LHCN-M2 (cell line): Measurements from ENCODE around the gene FOLH1. TPM values are rescaled to one million over a fixed set of nuclear protein-coding genes. Genes with fewer than 3 reads are reported as not detected.
"Not testable (repeated sequence)": the region's sequence is repeated elsewhere in the genome, so short reads cannot be mapped to it uniquely, and the experiment has no call there.

Source experiments
- DNase-seq: peaks from one replicate; pipeline ENCODE4 v3.0.0-alpha.2; 2012; ENCODE audit warnings: low read depth
- polyA plus RNA-seq: library from polyadenylated mRNA; unstranded; fragments of >200 nt; gene quantifications from one replicate; pipeline ENCODE4 v1.2.1, GENCODE V29; 2012; ENCODE audit warnings: missing spikeins
- total RNA-seq: library from RNA; depleted of rRNA; stranded (reverse); fragments of >200 nt; gene quantifications from 2 replicates; pipeline ENCODE4 v1.2.3, GENCODE V29; 2014; rRNA removed

FOLH1 gene
- total RNA-seq, result not detected in 2 replicates
- polyA plus RNA-seq, result not detected

DNA sequence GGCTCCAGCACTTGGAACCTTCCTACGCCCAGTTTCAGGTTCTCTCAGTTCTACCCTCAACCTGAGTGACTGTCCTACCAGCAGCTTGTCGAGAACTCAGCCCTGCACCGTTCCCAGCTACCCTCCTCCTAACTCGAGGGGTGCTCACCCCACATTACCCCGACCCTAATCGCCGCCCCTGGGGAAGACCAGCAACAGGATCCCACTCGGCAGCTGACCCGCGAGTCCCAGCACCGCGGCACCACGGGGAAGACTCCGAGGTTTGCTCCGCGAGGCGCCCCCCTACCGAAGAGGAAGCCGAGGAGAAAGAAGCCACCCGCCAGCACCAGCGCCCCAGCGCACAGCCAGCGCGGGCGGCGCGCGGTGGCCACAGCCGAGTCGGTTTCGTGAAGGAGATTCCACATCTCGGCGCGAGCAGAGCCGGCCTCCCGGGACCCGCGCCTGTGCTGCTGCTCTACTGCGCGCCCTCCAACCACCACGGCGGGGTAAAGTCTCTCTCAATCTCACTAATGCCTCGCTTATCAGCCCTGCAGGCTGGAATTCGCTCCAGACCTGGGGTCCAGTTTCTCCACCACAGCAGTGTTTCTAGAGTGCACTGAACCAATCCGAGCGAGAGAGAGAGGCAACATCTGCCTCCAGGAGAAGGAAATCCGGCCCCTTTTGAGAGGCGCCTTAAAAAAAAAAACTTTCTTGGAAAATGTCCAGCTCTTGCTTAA, at the start of gene FOLH1:
Gene FOLH1 (minus strand): TSS at position 597 of the 716 bp plus-strand sequence. CDS start 193 bp downstream, at position 404.
- no peak for DNase-seq

- DNase-seq, result not testable (repeated sequence)
Measured at GRCh38 chr11:49255148-49255547, 46.7 kb upstream of the FOLH1 start.

DNA sequence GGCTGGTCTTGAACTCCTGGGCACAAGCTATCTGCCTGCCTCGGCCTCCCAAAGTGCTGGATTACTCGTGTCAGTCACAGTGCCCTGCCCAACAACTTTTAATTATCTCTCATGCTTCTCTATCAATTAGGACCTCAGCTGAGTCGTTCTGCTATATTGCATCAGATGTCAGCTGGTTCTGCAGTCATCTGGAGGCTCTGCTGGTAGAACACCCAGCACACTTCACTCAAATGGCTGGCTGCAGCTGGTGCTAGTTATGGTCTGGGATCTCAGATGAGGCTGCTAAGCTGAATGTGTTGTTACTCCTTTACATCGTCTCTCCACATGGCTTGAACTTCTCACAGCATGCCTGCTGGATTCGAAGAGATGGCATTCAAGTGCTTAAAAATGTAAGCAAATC, 42.8 kb upstream of the FOLH1 start:
- not testable (repeated sequence) for DNase-seq

DNA sequence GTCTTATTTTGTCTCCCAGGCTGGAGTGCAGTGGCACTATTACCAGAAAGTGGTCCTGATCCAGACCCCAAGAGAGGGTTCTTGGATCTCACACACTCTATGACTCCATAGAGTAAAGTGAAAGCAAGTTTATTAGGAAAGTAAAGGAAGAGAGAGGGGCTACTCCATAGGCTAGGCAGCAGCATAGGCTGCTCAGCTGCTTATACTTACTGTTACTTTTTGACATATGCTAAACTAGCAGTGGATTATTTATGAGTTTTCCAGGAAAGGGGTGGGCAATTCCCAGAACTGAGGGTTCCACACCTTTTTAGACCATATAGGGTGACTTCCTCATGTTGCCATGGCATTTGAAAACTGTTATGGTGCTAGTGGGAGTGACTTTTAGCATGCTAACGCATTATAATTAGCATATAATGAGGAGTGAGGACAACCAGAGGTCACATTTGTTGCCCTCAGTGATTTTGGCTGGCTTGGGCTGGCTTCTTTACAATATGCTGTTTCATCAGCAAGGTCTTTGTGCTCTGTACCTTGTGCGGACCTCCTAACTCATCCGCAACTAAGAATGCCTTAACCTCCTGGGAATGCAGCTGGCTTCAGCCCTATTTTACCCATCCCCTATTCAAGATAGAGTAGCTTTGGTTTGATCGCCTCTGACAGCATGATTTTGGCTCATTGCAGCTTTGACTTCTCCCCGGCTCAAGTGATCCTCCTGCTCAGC, 42.2 kb upstream of the FOLH1 start:
- DNase-seq, result not testable (repeated sequence)

- not testable (repeated sequence) for DNase-seq
Measured at GRCh38 chr11:49249363-49249762, 41.0 kb upstream of the FOLH1 start.

DNA sequence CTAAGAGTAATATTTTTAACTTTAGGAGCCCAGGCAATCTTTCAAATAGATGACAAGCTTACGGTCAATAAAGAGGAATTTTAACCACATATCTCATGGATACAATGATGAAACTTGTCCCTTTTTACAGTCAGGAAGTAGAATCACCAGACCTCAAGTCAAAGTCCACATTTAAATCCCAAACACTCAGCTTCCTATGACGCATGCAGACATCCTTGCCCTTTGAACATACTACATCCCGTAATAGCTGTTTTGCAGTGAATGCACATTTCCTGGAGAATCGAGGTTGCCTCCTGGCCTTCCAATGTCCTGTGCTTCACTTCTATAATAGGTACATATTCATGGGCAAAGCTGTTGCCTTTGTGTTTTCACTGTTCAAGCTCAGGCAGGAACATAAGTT, 25.3 kb upstream of the FOLH1 start:
- DNase-seq, result not testable (repeated sequence)

DNA sequence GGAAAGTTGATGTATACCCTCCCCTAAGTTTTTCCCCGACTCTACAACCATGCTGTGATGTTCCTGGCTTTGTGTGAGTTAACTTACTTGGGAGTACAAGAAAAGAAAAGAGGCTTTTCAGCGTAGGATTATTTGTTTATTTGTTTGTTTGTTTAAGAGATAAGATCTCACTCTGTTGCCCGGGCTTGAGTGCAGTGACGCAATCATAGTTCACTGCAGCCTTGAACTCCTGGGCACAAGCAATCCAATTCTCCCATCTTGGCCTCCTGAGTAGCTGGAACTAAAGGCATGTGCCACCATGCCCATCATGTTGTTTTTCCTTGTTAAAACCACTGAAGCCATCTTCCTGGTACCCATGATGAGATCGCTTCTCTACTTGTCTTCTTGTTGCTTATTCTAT, 24.6 kb upstream of the FOLH1 start:
- not testable (repeated sequence) for DNase-seq

- not testable (repeated sequence) for DNase-seq
Measured at GRCh38 chr11:49231725-49232124, 23.3 kb upstream of the FOLH1 start.

DNA sequence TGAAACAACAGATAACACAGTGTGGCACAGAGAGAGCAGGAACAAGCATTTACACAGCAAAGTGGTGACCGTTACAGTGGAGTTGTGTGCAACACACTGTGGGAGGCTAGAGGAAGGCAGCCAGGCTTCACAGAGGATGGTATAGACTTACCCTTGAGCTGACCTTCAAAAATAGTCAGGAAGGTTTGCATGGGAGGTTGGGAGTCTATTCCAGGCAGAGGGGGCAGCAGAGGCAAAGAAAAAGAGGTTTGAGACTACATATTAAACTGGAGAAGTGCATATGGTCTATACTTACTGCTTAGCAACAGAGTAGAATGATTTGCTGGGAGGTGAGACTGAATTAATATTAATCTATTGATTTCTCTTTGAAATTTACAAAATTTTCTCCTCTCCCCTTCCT, 22.1 kb upstream of the FOLH1 start:
- not testable (repeated sequence) for DNase-seq

GRCh38 chr11:49230001-49230400, 21.6 kb upstream of the FOLH1 start:
- not testable (repeated sequence) for DNase-seq

DNA sequence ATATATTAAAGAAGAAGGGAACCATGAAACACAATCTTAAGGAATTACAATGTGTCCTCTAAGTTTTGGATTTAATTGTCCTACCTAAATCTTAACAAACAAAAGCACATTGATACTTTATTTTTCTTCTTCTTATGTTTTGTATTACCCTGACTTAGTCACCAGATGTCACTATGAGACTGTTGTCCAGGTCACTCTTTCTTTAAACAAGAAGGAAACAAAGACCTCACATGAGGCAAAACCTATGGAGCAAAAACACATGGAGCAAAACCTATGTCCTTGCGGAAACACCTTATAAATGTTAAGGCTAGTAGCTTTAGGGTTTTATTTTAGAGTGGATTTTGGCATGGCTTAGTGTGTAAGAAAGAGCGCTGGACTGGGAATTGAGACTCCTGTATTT, 20.7 kb upstream of the FOLH1 start:
- not testable (repeated sequence) for DNase-seq

GRCh38 chr11:49225255-49225785, 16.9 kb upstream of the FOLH1 start:
- DNase-seq, result not testable (repeated sequence)

DNA sequence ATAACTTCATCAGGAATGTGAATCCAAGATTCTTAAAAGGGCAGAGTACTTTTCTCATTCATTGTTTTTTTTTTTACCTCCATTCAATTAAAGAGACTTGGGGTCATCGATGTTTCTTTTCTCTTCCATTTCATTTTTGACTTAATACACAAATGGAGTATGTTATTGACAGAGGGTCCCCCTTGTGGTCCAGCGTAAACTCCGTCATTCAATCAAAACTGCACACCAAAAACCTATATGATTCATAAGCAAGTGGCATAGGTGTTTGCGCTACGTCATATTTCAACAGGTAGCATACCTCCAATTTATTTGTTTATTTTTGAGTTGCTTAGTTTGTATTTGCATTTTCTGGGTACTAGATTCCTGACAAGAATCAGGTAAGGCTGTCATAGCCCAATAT, 12.7 kb upstream of the FOLH1 start:
- no peak for DNase-seq

GRCh38 chr11:49213026-49213560, 4.7 kb upstream of the FOLH1 start:
- DNase-seq, result no peak

GRCh38 chr11:49206999-49207398, 1.4 kb downstream of the FOLH1 start:
- DNase-seq, result not testable (repeated sequence)

GRCh38 chr11:49202287-49202976, 6.0 kb downstream of the FOLH1 start:
- no peak for DNase-seq

- DNase-seq, result not testable (repeated sequence)
Measured at GRCh38 chr11:49196775-49197174, 11.6 kb downstream of the FOLH1 start.

- not testable (repeated sequence) for DNase-seq
Measured at GRCh38 chr11:49196002-49196401, 12.4 kb downstream of the FOLH1 start.

DNA sequence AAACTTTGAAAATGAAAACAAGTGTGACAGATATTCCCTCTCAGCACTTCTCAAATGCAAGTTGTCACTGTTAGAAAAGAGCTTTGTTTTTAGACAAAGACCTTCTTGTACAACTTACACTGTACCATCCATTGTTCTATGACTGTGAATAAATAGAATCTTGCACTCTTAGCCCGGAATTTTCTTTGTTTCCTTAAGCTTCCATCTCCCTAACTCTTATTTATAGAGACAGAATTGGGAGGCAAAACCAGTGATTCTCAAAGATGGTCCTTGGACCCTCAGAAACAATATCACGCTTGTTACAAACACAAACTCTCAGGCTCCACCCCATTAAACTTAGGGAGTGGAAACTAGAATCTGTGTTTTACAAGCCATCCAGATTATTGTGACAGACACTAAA, 18.1 kb downstream of the FOLH1 start:
- not testable (repeated sequence) for DNase-seq

DNA sequence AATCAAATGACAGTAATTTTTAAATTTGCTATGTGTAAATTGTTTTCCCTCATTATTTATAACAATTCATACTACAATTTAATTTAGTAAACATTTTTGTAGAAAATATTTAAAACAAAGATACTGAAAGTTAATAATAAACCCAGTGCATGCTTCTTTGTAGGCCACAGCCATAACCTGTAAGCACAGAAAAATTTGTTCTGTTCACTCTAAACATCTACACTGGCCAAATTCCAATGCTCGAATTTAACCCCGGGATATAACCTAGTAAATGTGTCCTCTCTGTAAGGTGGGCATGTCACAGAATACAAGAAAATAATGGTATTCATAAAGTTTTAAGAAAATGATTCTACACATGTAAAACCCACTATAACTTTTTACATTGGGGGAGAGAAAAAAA, 22.2 kb downstream of the FOLH1 start:
- DNase-seq, result not testable (repeated sequence)

DNA sequence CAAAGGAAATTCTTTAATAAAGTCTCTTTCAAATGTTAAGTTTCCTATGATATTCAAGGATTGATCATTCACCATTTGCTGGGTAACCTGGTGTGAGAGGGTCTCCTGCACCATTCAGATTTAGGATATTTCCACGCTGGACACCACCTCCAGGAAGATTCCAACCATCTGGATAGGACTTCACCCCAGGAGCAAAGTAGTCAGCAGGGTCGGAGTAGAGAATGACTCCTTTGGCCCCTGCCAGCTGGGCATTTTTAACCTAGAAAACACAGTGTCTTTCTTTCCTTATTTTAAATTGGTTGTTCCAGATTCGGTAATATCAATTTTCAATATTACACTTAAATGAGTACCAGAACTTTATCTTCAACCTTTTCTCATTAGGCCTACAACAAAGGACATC, 22.8 kb downstream of the FOLH1 start:
- DNase-seq, result not testable (repeated sequence)

DNA sequence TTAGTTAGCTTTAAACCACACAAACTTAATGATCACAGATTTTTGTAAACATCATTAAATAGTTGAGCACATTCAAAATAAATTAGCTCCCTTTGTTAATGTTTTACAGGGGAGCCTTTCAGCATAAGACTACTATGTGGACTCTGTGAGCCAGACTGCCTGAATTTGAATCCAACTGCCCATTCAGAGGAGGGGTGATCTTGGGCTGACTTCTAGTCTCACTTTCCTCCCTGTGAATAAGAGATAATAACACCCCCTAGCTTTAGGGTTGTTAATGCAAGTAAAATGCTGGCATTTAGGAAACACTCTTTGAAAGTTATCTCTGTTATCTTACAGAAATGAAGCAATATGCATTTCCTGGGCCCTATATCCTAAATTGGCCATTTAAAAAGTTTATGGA, 23.6 kb downstream of the FOLH1 start:
- not testable (repeated sequence) for DNase-seq
